ENCODE data around the gene IL21. TPM values are rescaled to one million over a fixed set of nuclear protein-coding genes. Genes with fewer than 3 reads are reported as not detected.

The IL21 gene
- 0.39 TPM in 1 of 2 replicates, not detected in the other for total RNA-seq

GRCh38 chr4:122621016-122621507 lies at the start of gene IL21:
IL21 (minus strand) TSS chr4:122621066; CDS start chr4:122621011, 55 bp downstream.

Other genes starting within 250 kb of the IL21 start
- not detected in 2 replicates for gene ADAD1, start 242.1 kb downstream of the IL21 start, total RNA-seq
- not detected in 2 replicates for gene IL2, start 164.3 kb downstream of the IL21 start, total RNA-seq
- 4.7 and 6.0 TPM in 2 replicates for gene BBS12, start 111.6 kb upstream of the IL21 start, total RNA-seq
- gene FGF2, start 205.8 kb upstream of the IL21 start, total RNA-seq: 0.11 and 0.39 TPM in 2 replicates